HG03571 (cell line): ENCODE measurements around the gene NARS2.
"Not testable (repeated sequence)": the region's sequence is repeated elsewhere in the genome, so short reads cannot be mapped to it uniquely, and the experiment has no call there.

Experiments
- ATAC-seq: cut with Tn5 transposase; IDR thresholded peaks from one replicate; pipeline ENCODE4 v1.9.1; 2021; ENCODE audit not compliant: unreplicated experiment

Gene NARS2

DNA sequence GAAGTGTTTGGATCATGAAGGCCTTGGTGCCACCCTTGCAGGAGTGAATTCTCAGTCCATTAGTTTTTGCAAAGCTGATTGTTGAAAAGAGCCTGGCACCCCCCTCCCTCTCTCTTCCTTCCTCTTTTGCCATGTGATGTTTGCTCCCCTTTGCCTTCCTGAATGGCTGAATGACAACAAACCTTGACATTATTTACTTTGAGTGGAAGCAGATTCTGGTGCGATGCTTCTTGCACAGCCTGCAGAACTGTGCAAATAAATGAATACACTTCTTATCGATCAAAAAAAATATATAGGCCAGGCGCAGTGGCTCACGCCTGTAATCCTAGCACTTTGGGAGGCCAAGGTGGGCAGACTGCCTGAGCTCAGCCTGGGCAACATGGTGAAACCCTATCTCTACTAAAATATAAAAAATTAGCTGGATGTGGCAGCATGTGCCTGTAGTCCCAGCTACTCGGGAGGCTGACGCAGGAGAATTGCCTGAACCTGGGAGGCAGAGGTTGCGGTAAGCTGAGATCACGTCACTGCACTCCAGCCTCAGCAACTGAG, 2.0 kb upstream of the NARS2 start:
- no peak for ATAC-seq

DNA sequence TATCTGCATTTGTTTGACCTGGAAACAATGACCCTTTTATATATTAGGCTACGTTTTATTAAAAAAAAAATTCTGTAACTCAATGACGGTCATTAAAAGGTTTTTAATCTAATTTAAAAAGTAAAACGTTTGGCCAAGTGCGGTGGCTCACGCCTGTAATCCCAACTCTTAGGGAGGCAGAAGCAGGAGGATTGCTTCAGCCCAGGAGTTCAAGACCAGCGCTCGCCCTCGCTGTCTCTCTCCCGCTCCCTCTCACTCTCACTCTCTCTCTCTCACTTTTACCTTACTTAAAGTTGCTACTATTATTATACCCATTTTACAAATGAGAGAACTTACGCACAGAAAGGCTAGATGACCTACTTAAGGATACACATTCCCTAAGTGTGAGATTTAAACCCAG, 814 bp upstream of the NARS2 start:
- ATAC-seq = no peak

DNA sequence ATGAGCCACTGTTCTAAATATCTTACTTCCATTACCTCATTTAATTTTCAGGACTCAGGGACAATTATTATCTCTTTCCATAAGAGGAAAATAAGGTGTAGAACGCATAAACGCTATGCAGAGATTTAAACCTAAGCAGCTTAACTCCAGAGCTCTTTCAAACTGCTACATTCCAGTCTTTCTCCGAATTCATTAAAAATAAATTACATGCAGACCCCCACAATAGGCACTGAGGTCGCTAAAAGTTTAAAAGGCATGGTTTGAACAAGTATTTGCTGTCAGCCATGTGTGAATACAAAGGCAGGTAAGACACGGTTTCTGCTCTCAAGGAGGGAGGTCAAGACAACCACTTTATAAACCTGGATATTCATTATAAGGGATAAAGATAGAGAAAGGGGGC, 983 bp downstream of the NARS2 start:
- no peak for ATAC-seq

DNA sequence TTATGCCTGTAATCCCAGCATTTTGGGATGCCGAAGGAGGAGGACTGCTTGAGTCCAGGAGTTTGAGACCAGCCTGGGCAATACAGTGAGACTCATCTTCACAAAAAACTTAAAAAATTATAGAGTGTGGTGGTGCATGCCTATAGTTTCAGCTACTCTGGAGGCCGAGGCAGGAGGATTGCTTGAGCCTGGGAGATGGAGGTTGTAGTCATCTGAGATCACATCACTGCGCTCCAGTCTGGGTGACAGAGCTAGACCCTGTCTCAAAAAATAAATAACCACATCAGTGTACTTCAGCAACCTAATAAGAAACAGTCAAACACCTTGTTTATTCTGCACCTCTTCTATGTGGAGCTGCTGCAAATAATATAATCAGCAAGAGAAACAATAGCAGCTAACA, 1.4 kb downstream of the NARS2 start:
- no peak for ATAC-seq

DNA sequence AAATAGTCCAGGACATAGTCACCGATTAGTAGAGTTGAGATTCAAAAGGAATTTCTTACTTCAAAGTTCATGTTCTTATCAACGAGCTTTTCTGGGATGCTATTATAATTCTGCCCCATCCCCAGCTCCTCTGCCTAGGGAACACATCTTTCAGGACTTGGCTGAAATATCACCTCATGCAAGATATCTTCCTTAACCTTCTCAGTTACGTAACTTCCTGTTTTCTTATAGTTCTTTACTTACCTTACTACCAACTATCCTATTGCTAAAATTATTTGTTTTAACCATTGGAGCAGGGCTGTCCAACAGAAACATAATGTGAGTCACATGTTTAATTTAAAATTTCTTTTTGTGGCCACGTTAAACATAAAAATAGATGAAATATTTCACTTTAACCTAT, 2.3 kb downstream of the NARS2 start:
- no peak for ATAC-seq

DNA sequence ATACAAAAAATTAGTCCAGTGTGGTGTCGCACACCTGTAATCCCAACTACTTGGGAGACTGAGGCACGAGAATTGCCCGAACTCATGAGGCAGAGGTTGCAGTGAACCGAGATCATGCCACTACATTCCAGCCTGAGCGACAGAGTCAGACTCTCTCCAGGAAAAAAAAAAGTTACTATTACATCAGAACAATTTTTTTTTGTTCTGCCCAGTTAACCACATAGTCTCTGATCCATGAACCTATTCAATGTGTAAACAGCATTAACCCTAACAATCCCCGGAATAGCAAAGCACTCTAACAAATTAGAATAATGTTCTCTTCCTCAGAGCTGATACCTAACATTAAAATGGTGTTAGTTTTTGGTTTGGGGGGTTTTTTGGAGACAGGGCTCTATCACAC, 4.6 kb downstream of the NARS2 start:
- no peak for ATAC-seq

DNA sequence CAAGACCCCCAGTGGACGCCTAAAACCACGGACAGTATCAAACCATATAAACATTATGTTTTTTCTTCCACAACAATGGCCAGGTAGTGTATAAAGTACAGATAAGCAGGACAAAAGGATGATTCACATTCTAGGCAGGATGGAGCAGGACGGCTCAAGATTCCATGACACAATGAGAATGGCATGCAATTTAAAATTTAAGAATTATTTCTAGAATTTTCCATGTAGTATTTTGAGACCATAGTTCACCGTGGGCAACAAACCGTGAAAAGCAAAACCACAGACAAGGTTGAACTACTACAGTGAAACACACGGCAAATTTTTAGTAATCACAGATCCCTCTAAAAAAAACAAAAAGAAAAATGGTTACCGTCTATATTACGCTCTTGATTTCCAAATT, 7.5 kb downstream of the NARS2 start:
- ATAC-seq = no peak

DNA sequence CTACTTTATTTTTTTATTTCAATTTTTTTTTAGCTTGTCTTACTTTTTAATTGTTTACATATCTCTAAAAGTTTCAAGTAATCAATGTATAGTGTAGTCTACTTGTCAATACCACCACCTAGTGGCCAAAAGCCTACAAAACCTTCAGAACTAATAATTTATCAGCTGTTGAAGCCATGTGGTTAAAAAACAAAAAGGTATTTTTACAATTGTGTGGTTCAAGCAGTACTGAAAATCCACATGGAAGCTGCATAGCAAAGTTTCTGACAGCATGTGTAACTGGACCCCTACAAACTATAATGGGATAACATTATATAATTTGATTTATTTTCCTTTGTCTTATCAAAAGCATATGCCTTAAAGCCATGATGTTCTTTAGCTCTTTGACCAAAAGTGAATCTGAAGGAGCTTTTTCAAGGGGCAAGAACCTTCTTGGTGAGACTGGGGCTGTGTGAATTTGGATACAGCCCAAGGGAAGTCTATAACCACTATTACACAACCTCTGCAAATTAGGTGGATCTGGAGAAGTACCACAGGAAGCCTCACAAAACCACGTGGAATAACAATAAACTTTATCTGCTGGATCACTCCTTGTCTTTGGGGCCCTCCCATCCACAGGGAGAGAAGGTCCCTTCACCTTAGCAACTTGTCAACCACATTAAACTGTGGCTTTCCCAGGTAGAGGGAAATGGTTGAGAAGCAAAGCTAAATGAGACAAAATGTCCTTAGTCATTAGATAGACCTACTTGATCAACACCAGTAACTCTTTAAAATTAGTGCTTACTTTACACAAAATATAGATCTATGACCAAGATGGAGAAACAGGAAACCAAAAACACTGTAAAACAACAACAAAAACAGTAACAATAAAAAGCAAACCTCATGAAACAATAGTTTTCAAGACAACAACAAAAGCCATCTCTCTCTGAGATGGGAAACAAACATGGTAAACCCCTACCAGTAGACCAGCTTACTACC, 9.9 kb downstream of the NARS2 start:
- ATAC-seq = no peak

DNA sequence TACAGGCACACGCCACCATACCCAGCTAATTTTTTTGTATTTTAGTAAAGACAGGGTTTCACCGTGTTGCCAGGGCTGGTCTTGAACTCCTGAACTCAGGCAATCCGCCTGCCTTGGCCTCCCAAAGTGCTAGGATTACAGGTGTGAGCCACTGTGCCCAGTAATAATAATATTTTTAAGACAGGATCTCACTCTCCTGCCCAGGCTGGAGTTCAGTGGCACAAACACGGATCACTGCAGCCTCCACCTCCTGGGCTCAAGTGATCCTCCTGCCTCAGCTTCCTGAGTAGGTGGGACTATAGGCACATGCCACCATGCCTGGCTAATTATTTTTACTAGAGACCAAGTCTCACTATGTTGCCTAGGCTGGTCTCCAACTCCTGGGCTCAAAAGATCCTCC, 10.6 kb downstream of the NARS2 start:
- not testable (repeated sequence) for ATAC-seq

DNA sequence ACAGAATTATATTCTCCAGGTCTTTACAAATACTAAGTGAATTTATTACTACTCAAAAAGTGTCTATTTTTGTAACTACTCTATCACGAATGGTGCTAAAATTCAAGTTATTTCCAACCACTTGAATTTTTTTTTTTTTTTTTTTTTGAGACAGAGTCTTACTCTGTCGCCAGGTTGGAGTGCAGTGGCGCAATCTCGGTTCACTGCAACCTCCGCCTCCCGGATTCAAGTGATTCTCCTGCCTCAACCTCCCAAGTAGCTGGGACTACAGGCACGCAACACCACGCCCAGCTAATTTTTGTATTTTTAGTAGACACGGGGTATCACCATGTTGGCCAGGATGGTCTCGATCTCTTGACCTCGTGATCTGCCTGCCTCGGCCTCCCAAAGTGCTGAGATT, 11.6 kb downstream of the NARS2 start:
- ATAC-seq = not testable (repeated sequence)

DNA sequence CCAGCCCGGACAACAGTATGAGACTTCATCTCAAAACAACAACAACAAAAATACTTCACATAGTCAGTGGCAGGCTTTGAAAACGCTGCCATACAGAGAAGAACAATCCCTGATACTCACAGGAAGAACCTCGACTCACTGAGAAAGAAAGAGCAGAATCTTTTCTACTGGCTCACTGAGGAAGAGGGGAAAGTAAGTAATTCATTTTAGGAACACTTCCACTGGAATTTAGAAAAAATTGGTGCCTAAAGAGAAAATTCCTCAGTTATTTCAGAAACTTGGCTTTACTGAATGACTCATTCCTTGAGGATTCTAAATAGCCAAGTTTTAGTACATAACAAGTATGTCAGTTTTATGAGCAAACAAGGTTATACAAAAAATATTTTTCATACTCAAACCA, 12.3 kb downstream of the NARS2 start:
- ATAC-seq = no peak

DNA sequence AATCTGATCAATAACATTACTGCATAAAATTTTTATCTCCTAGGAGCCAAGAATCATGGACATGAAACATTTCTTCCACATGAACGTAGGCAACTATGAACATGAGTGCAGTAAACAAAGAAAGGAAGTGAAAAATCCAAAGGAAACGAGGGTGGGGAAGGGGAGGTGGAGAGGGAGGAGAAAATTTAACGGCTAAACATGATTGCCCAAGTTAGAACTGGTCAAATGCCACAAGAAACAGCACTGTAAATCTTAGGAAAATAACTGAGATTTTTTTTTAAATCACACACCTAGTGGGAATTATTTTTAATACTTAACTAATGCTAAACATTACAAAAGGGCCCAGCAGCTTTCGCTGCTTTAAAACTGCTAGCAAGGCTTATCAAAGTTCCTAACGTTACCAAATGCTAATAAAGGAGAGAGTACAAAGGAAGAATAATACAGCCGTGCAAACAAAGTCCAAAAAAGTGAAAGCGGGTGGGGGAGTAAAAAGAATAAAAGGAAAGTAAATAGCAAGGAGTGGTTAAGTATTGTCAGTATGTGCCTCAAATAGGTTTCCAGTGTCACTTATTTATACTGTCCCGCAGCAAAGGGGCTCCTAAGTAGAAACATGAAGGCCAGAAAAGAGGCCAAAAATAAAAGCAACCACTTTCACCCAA, 13.7 kb downstream of the NARS2 start:
- no peak for ATAC-seq

DNA sequence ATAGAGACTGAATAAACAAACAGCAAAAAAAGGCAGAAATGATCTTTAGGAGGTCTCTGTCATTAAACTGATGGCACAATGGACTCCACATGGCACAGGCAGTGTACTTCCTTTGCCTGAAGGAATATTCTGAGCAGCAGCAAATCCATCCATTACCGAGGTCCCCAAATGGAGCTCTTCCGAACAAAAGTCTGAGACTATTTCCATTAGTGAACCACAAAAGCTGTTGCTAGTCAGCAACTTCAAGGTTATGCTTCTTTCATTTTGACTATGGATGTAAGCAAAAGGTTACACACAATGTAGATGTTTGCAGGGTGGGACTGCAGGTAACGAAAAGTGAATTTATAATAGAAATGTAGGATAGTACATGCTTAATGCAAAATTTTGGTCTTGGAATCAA, 14.5 kb downstream of the NARS2 start:
- no peak for ATAC-seq

DNA sequence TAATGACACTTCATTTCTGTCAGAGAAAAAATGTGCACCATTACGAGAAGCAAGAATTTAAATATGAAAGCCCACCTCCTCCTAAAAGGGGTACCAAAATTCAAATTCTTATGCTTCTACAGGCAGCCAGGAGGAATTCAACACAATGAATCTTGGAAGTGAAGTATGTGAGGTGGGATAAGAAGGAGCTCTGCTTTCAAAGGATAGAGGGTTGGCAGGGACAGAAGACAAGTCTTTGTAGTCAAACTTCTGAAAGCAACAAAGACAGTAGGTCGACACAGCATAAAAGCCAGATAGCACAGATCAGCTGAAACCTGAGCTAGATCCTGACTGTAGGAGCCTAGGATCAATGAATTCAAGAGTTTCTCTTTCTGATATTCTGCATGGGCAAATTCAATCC, 17.4 kb downstream of the NARS2 start:
- no peak for ATAC-seq

DNA sequence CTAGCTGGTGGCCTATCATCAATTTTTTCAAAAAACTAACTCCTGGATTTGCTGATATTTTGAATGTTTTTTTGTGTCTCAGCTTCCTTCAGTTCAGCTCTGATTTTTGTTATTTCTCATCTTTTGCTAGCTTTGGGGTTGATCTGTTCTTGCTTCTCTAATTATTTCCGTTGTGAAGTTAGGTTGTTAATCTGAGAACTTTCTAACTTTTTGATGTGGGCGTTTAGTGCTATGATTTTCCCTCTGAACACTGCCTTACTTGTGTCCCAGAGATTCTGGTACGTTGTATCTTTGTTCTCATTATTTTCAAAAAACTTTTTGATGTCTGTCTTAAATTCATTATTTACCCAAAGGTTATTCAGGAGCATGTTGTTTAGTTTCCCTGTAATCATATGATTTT, 19.1 kb downstream of the NARS2 start:
- no peak for ATAC-seq

DNA sequence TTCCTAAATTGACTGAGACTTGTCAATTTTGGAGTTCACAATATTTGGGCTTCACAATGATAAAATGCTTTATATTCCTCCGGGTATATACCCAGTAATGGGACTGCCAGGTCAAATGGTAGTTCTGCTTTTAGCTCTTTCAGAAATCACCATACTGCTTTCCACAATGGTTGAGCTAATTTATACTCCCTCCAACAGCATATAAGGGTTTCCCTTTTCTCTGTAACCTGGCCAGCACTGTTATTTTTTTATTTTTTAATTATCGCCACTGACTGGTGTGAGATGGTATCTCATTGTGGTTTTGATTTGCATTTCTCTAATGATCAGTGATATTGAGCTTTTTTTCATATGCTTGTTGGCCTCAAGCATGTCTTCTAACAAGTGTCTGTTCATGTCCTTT, 21.8 kb downstream of the NARS2 start:
- no peak for ATAC-seq

DNA sequence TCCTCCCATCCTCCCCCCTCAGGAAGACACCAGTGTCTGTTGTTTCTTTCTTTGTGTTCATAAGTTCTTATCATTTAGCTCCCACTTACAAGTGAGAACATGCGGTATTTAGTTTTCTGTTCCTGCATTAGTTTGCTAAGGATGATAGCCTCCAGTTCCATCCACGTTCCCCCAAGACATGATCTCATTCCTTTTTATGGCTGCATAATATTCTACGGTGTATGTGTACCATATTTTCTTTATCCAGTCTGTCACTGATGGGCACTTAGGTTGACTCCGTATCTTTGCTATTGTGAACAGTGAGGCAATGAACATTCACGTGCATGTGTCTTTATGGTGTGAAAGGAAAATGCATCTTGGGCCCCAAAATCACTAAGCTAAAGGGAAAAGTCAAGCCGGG, 22.5 kb downstream of the NARS2 start:
- ATAC-seq = not testable (repeated sequence)

DNA sequence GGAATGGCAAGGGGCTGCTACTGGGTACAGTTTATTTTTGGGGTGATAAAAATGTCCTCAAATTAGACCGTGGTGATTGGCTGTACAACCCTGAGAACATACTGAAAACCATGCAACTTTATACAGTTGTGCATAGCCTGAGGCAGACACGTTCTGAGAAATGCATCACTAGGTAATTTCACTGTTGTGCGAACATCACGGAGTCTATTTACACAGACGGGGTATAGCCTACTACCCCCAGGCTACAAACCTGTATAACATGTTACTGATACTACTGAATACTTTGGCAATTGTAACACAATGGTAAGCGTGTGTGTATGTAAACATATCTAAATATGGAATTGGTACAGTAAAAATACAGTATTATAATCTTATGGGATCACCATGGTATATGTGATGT, 23.6 kb downstream of the NARS2 start:
- no peak for ATAC-seq

DNA sequence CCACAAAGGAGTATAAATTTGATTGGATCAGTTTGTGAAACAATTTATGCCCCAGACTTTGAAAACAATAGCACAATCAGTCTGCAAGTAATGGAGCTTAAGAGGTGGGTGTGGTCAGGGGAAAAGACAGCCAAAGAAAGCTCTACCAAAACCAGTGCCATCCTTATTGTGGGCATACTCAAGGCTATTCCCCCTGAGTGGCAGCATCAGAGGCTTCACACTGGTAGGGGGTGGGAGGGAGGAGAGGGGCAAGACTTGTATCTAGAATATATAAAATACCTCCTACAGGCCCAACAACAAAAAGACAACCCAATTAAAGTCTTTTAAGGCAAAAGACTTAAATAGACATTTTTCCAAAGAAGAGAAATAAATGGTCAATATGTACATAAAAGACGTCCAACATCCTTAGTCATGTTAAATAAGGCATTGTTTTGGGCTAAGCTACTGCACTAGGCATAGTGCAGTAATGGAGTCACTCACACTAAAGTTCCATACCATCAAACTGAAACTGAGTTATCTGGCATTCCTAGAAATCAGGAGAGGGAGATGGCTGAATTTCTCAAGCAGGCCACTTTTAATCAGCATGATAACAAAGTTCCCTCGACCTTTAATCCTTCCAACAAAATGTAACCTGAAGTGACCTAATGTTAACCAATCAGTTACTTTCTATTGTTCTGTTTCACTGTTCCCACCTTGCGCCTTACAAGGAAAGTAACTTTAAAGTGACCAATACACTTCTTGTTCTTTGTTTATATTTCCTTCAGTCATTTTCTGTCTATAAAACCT, 24.8 kb downstream of the NARS2 start:
- no peak for ATAC-seq

DNA sequence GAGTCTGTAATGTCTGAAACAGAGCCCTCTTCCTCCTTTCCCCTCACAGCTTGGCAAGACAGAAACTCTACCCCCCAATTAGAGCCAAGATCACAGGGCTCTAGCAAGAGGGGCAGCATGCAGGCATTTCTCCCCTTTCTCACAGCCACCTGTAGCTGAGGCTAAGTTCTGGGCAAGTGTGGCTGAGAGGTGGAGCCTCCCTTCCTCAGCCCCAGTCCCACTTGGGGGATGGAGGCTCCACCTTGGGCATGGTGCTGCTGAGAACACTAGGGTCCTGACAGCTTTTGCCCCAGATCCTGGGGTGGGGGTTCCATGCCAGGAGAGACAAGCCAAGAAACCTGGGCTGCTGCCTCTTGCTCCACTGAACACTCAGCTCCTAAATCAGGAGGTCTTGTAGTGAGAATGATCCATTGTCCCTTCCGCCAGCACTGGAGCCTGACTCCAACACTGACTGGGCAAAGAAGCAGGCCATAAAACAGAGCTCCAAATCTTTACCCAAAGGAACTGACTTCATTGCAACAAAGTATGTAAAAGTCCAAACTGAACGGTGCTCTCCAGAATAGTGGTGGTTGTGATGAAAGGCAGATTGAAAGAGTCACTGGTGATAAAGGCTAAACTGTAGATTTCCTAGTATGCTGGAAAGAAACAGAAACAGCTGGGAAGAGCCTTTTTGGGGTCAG, 25.6 kb downstream of the NARS2 start:
- ATAC-seq = no peak
